Stomach (tissue), 4 donors: ENCODE measurements around the gene CNTN6.

Source experiments
- EP300 ChIP-seq: sonication (generic); formaldehyde crosslinking; IDR thresholded peaks from one replicate; pipeline ENCODE4 v1.6.1; 2017; ENCODE audit warnings: antibody characterized with exemption
- POLR2A ChIP-seq, 4 donors: fragments of 450-650 bp; IDR thresholded peaks; one replicate each; pipeline ENCODE4 v1.6.1; 2016; ENCODE audit warnings: antibody characterized with exemption in 4 of 4, control low read depth in 2 of 4, mild to moderate bottlenecking in 1 of 4, moderate library complexity in 1 of 4
- POLR2AphosphoS5 ChIP-seq, 3 donors: sonication (generic); formaldehyde crosslinking; IDR thresholded peaks; one replicate each; pipeline ENCODE4 v1.6.1; 2016; ENCODE audit warnings: antibody characterized with exemption in 3 of 3
- TF ChIP-seq, protein P1 (sequence below), 7 experiments: fragments of 450-650 bp in 4 of 7; fragments of 200-600 bp in 3 of 7; sonication (generic) in 3 of 7; IDR thresholded peaks; one replicate each; pipeline ENCODE4 v1.5.1; 2016 to 2019; ENCODE audit warnings: antibody characterized with exemption in 7 of 7, control low read depth in 2 of 7, mild to moderate bottlenecking in 1 of 7

DNA sequence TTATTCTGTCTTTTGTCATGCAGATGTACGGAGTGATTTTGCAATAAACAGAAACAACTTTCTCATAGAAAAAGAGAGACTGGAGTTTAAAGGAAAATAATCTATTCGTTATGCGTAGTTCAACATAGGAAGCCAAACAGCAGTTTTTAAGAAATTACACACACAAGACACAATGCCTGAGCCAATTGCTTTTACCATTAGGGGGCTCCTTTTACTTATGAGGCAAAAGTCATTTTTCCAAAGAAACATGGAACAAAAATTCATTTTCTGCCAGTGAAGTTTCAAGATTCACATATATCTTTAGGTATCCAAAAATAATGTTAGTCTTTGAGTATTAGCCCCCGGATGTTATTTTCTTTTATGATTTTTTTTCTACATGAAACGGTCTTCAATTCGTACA is 10.7 kb downstream of the CNTN6 start:
- TF ChIP-seq, protein P1, sequence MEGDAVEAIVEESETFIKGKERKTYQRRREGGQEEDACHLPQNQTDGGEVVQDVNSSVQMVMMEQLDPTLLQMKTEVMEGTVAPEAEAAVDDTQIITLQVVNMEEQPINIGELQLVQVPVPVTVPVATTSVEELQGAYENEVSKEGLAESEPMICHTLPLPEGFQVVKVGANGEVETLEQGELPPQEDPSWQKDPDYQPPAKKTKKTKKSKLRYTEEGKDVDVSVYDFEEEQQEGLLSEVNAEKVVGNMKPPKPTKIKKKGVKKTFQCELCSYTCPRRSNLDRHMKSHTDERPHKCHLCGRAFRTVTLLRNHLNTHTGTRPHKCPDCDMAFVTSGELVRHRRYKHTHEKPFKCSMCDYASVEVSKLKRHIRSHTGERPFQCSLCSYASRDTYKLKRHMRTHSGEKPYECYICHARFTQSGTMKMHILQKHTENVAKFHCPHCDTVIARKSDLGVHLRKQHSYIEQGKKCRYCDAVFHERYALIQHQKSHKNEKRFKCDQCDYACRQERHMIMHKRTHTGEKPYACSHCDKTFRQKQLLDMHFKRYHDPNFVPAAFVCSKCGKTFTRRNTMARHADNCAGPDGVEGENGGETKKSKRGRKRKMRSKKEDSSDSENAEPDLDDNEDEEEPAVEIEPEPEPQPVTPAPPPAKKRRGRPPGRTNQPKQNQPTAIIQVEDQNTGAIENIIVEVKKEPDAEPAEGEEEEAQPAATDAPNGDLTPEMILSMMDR (IDR thresholded peaks at IDR 0.05), result no peak
- TF ChIP-seq POLR2AphosphoS5 (IDR thresholded peaks at IDR 0.05) (no peak), EP300 (no peak), POLR2A (IDR thresholded peaks at IDR 0.05) (no peak)
